GM23338 (cell line): ENCODE data around the gene SERPINC1.

ENCODE experiments used
- EZH2 ChIP-seq: fragments of 200-600 bp; sonication (generic); IDR thresholded peaks from one replicate; pipeline ENCODE4 v1.8.0; 2017; ENCODE audit warnings: antibody characterized with exemption, mild to moderate bottlenecking, low read depth; ENCODE audit not compliant: unreplicated experiment
- POLR2AphosphoS5 ChIP-seq: IDR thresholded peaks from 2 replicates; pipeline ENCODE4 v1.6.1; 2016; ENCODE audit warnings: antibody characterized with exemption, low read depth
- TF ChIP-seq, protein P1 (sequence below), 2 experiments: fragments of 200-600 bp in 1 of 2; sonication (generic) in 1 of 2; conservative IDR thresholded peaks; 2 replicates each; pipeline versions ENCODE4 v1.5.1 to v1.6.1; 2016 to 2017; ENCODE audit warnings: antibody characterized with exemption in 2 of 2, low read depth in 2 of 2, mild to moderate bottlenecking in 2 of 2, moderate library complexity in 1 of 2

DNA sequence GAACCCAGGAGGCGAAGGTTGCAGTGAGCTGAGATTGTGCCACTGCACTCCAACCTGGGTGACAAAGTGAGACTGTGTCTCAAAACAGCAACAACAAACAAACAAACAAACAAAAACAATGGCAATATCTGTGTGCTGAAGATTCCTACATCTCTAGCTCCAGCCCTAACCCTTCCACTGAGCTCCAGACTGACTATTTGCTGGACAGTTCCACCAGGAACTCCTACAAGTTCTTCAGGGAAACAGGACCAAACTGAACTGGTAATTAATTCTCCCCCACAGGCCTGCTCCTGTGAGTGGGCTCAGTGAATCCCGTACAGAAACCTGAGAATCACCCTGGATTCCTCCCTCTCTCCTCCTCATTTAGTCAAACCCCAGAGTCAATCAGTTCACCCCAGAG, 1.5 kb downstream of the SERPINC1 start:
- TF ChIP-seq, protein P1, sequence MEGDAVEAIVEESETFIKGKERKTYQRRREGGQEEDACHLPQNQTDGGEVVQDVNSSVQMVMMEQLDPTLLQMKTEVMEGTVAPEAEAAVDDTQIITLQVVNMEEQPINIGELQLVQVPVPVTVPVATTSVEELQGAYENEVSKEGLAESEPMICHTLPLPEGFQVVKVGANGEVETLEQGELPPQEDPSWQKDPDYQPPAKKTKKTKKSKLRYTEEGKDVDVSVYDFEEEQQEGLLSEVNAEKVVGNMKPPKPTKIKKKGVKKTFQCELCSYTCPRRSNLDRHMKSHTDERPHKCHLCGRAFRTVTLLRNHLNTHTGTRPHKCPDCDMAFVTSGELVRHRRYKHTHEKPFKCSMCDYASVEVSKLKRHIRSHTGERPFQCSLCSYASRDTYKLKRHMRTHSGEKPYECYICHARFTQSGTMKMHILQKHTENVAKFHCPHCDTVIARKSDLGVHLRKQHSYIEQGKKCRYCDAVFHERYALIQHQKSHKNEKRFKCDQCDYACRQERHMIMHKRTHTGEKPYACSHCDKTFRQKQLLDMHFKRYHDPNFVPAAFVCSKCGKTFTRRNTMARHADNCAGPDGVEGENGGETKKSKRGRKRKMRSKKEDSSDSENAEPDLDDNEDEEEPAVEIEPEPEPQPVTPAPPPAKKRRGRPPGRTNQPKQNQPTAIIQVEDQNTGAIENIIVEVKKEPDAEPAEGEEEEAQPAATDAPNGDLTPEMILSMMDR (conservative IDR thresholded peaks at IDR 0.05; ENCODE audit: low read depth in 2 of 2), result no peak
- TF ChIP-seq POLR2AphosphoS5 (no peak), EZH2 (no peak)
